HCT116 (cell line): ENCODE measurements around the gene HOXB2.

Source experiments
- CTCF ChIP-seq, 3 experiments: fragments of 200-600 bp in 1 of 3; sonication (generic) in 1 of 3; IDR thresholded peaks in 2 of 3; conservative IDR thresholded peaks in 1 of 3; 2 replicates each; pipeline ENCODE4 v1.5.1; 2012 to 2017; ENCODE audit warnings: low read depth in 2 of 3, low read length in 2 of 3, antibody characterized with exemption in 1 of 3, borderline replicate concordance in 1 of 3, control low read depth in 1 of 3, mild to moderate bottlenecking in 1 of 3, mixed read lengths in 1 of 3, mixed run types in 1 of 3, moderate library complexity in 1 of 3; ENCODE audit not compliant: insufficient read depth in 1 of 3
- MAX ChIP-seq: IDR thresholded peaks from 2 replicates; pipeline ENCODE4 v1.6.1; 2012
- RAD21 ChIP-seq: IDR thresholded peaks from 2 replicates; pipeline ENCODE4 v1.6.1; 2012; ENCODE audit warnings: low read depth, mild to moderate bottlenecking

- TF ChIP-seq CTCF (IDR thresholded peaks at IDR 0.05 in 2 of 3, conservative IDR thresholded peaks at IDR 0.05 in 1 of 3; ENCODE audit: borderline replicate concordance in 1 of 3, insufficient read depth in 1 of 3, low read depth in 2 of 3, low read length in 2 of 3) (no peak), MAX (no peak), RAD21 (no peak)
Measured at GRCh38 chr17:48589060-48589830, 44.3 kb upstream of the HOXB2 start.
